ENCODE results near the gene RAB29.
A peak's percentile ranks its signal among the peaks of the same experiment; 100 is the strongest.

RAB29 gene

GRCh38 chr1:205749234-205750137 lies 25.8 kb downstream of the RAB29 start (continued):
- TF ChIP-seq ZNF274 (IDR thresholded peaks at IDR 0.05; ENCODE audit: low read length) (no peak), ZNF274 (tag by site-specific recombination; IDR thresholded peaks at IDR 0.05; ENCODE audit: borderline replicate concordance) (no peak), ZNF26 (tag by site-specific recombination; IDR thresholded peaks at IDR 0.05) (no peak), ZBTB7A (tag by site-specific recombination; IDR thresholded peaks at IDR 0.05; ENCODE audit: low read depth) (0 out of 2 replicates have a peak, but pooled peaks have one; percentile 68), ZNF19 (tag by site-specific recombination; IDR thresholded peaks at IDR 0.05; ENCODE audit: low read depth) (no peak), HIC1 (tag by site-specific recombination; IDR thresholded peaks at IDR 0.05) (peak; percentile 98), CTCF (tag by site-specific recombination; IDR thresholded peaks at IDR 0.05) (peak; percentile 87), INSM2 (tag by site-specific recombination; IDR thresholded peaks at IDR 0.05) (no peak), ZNF214 (tag by site-specific recombination; IDR thresholded peaks at IDR 0.05; ENCODE audit: borderline replicate concordance) (no peak), ZNF302 (tag by site-specific recombination; IDR thresholded peaks at IDR 0.05; ENCODE audit: low read depth) (no peak), ZNF404 (tag by site-specific recombination; IDR thresholded peaks at IDR 0.05) (no peak), HOXA7 (CRISPR knock-in tag; IDR thresholded peaks at IDR 0.05; ENCODE audit: borderline replicate concordance) (no peak), ZEB2 (tag by site-specific recombination; IDR thresholded peaks at IDR 0.05) (peak; percentile 92), ZNF184 (tag by site-specific recombination; IDR thresholded peaks at IDR 0.05) (peak; percentile 17; the same call in 1 of the 2 replicates), ZBTB21 (tag by site-specific recombination; IDR thresholded peaks at IDR 0.05) (no peak), ZNF48 (tag by site-specific recombination; IDR thresholded peaks at IDR 0.05) (no peak), GFI1B (tag by site-specific recombination; IDR thresholded peaks at IDR 0.05) (no peak), ZNF776 (tag by site-specific recombination; IDR thresholded peaks at IDR 0.05; ENCODE audit: borderline replicate concordance) (no peak), ZNF10 (tag by site-specific recombination; IDR thresholded peaks at IDR 0.05) (0 out of 2 replicates have a peak, but pooled peaks have one; percentile 28), SETDB1 (IDR thresholded peaks at IDR 0.05; ENCODE audit: insufficient read length, low read length) (no peak), ZNF132 (tag by site-specific recombination; IDR thresholded peaks at IDR 0.05; ENCODE audit: borderline replicate concordance) (no peak), HOXD13 (CRISPR knock-in tag; IDR thresholded peaks at IDR 0.05; ENCODE audit: borderline replicate concordance) (no peak), ZNF473 (tag by site-specific recombination; IDR thresholded peaks at IDR 0.05) (no peak), MEIS1 (CRISPR knock-in tag; IDR thresholded peaks at IDR 0.05; ENCODE audit: borderline replicate concordance) (no peak), KLF10 (tag by site-specific recombination; IDR thresholded peaks at IDR 0.05) (peak; percentile 92), ZNF416 (tag by site-specific recombination; IDR thresholded peaks at IDR 0.05) (no peak), ZNF501 (tag by site-specific recombination; IDR thresholded peaks at IDR 0.05) (peak; percentile 77; the same call in 1 of the 2 replicates), ZNF585B (tag by site-specific recombination; IDR thresholded peaks at IDR 0.05) (no peak), TSHZ1 (tag by site-specific recombination; IDR thresholded peaks at IDR 0.05; ENCODE audit: borderline replicate concordance) (no peak)

Data from HEK293 (cell line).